ENCODE data around the gene AP1G2. TPM values are rescaled to one million over a fixed set of nuclear protein-coding genes. Genes with fewer than 3 reads are reported as not detected.

AP1G2 gene
- polyA plus RNA-seq, 1 of the 3 experiments (the other 2 are of a cell fraction): 88.3 TPM

DNA sequence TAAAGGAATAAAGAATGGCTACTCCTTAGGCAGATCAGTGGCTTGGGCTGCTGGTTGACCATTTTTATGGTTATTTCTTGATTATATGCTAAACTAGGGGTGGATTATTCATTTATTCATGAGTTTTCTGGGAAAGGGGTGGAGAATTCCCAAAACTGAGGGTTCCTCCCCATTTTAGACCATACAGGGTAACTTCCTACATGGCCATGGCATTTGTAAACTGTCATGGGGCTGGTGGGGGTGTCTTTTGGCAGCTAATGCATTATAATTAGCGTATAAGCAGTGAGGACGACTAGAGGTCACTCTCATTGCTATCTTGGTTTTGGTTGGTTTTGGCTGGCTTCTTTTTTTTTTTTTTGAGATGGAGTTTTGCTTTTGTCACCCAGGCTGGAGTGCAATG is 36.6 kb upstream of the AP1G2 start:
- WGBS (ENCODE audit: low lambda C conversion rate): 50% methylated on average over 2 of the region's 2 CpGs

DNA sequence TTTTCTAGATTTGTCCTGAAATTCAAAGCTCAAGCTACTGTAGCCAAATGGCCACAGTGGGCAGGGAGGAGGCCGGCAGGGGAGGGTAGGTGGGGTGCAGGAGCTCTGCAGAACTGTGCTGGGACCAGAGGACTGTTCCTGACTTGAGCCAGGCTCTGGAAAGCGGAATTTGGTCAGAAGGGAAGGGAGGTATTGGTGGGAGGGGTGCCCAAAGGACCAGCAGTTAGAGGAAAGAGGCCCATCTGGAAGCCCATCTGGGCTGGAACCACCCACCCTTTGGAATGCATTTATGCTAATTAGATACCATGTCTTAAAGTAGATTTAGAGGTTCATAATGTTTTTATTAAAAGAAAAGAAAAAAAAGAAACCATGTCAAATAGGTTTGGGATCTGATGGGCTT is 35.5 kb upstream of the AP1G2 start:
- CTCF ChIA-PET: interaction anchor here (0.9 to 2.5 kb wide), 3 partner anchors 14 to 308 kb away, joined by 3 to 9 read pairs (median 3); no protein-coding TSS in a partner anchor
- H2AFZ ChIP-seq (ENCODE audit: low read depth): no peak overlapping the region
- H3K9me2 ChIP-seq: no peaks in the 10 kb centered on the region
- H3K27me3 ChIP-seq (ENCODE audit: insufficient read depth): no peaks in the 10 kb centered on the region; the same call in 1 of the 2 replicates
- H3K9ac ChIP-seq: no peak overlapping the region
- no peaks in the 10 kb centered on the region for H3K9me3 ChIP-seq
- H3K4me1 ChIP-seq (ENCODE audit: control insufficient read depth in 1 of 2, insufficient read depth in 2 of 2, low read depth in 1 of 2, low read length in 1 of 2): no peaks in the 10 kb centered on the region
- WGBS (ENCODE audit: low lambda C conversion rate): 16% methylated on average over 2 of the region's 2 CpGs
- no peak overlapping the region for H3K27ac ChIP-seq (ENCODE audit: low read depth in 2 of 2, low read length in 1 of 2)
- no peak overlapping the region for H3K4me3 ChIP-seq (ENCODE audit: low read depth in 2 of 2, low read length in 1 of 2)
- H3K79me2 ChIP-seq (ENCODE audit: insufficient read depth): no peaks in the 10 kb centered on the region
- POLR2A ChIA-PET: no interaction called here
- H3K4me2 ChIP-seq: no peak overlapping the region
- DNase-seq: no peak
- no peaks in the 10 kb centered on the region for H3K36me3 ChIP-seq (replicated peaks in 1 of 2; ENCODE audit: control insufficient read depth in 1 of 2, insufficient read depth in 2 of 2, low read length in 1 of 2)
- no peaks in the 10 kb centered on the region; the same call in 1 of the 2 replicates for H4K20me1 ChIP-seq (ENCODE audit: insufficient read depth)
- H3F3A ChIP-seq (replicated peaks; ENCODE audit: insufficient read depth): no peaks in the 10 kb centered on the region
- TF ChIP-seq SIN3A (IDR thresholded peaks at IDR 0.05; ENCODE audit: borderline replicate concordance, low read depth, low read length): no peak
- TF ChIP-seq, protein P1, sequence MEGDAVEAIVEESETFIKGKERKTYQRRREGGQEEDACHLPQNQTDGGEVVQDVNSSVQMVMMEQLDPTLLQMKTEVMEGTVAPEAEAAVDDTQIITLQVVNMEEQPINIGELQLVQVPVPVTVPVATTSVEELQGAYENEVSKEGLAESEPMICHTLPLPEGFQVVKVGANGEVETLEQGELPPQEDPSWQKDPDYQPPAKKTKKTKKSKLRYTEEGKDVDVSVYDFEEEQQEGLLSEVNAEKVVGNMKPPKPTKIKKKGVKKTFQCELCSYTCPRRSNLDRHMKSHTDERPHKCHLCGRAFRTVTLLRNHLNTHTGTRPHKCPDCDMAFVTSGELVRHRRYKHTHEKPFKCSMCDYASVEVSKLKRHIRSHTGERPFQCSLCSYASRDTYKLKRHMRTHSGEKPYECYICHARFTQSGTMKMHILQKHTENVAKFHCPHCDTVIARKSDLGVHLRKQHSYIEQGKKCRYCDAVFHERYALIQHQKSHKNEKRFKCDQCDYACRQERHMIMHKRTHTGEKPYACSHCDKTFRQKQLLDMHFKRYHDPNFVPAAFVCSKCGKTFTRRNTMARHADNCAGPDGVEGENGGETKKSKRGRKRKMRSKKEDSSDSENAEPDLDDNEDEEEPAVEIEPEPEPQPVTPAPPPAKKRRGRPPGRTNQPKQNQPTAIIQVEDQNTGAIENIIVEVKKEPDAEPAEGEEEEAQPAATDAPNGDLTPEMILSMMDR (IDR thresholded peaks at IDR 0.05): no peak
- no peak for TF ChIP-seq JUND (IDR thresholded peaks at IDR 0.05)
- no peak for TF ChIP-seq FOXM1 (IDR thresholded peaks at IDR 0.05; ENCODE audit: low read depth)
- no peak for TF ChIP-seq NFIC (IDR thresholded peaks at IDR 0.05; ENCODE audit: borderline replicate concordance)
- TF ChIP-seq, protein P2, sequence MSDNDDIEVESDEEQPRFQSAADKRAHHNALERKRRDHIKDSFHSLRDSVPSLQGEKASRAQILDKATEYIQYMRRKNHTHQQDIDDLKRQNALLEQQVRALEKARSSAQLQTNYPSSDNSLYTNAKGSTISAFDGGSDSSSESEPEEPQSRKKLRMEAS (IDR thresholded peaks at IDR 0.05; ENCODE audit: low read depth): no peak
- TF ChIP-seq RXRA (IDR thresholded peaks at IDR 0.05; ENCODE audit: borderline replicate concordance, low read depth): no peak
- TF ChIP-seq, protein P3, sequence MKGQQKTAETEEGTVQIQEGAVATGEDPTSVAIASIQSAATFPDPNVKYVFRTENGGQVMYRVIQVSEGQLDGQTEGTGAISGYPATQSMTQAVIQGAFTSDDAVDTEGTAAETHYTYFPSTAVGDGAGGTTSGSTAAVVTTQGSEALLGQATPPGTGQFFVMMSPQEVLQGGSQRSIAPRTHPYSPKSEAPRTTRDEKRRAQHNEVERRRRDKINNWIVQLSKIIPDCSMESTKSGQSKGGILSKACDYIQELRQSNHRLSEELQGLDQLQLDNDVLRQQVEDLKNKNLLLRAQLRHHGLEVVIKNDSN (IDR thresholded peaks at IDR 0.05; ENCODE audit: borderline replicate concordance, low read depth): no peak
- no peak for TF ChIP-seq EZH2phosphoT487 (IDR thresholded peaks at IDR 0.05; ENCODE audit: borderline replicate concordance, low read depth)
- TF ChIP-seq RFX5 (IDR thresholded peaks at IDR 0.05; ENCODE audit: low read length): no peak
- no peak for TF ChIP-seq MEF2A (IDR thresholded peaks at IDR 0.05; ENCODE audit: borderline replicate concordance, low read depth)

More for the DNA sequence above, 36.6 kb upstream of the AP1G2 start:
- Histone ChIP-seq H3K9ac (no peak overlapping the region), H4K20me1 (ENCODE audit: insufficient read depth) (no peaks in the 10 kb centered on the region; the same call in 1 of the 2 replicates), H3K9me2 (no peaks in the 10 kb centered on the region), H3K9me3 (no peaks in the 10 kb centered on the region), H3K4me2 (no peak overlapping the region), H3K79me2 (ENCODE audit: insufficient read depth) (no peaks in the 10 kb centered on the region), H3K4me3 (ENCODE audit: low read depth in 2 of 2, low read length in 1 of 2) (no peak overlapping the region), H3F3A (replicated peaks; ENCODE audit: insufficient read depth) (no peaks in the 10 kb centered on the region), H3K27ac (ENCODE audit: low read depth in 2 of 2, low read length in 1 of 2) (no peak overlapping the region), H3K36me3 (replicated peaks in 1 of 2; ENCODE audit: control insufficient read depth in 1 of 2, insufficient read depth in 2 of 2, low read length in 1 of 2) (no peaks in the 10 kb centered on the region), H2AFZ (ENCODE audit: low read depth) (no peak overlapping the region), H3K4me1 (ENCODE audit: control insufficient read depth in 1 of 2, insufficient read depth in 2 of 2, low read depth in 1 of 2, low read length in 1 of 2) (no peaks in the 10 kb centered on the region), H3K27me3 (ENCODE audit: insufficient read depth) (no peaks in the 10 kb centered on the region; the same call in 1 of the 2 replicates)
- CTCF ChIA-PET: interaction anchor here (2.5 kb wide), 1 partner anchor 28 kb away, joined by 9 read pairs; no protein-coding TSS in a partner anchor
- no peak for DNase-seq
- TF ChIP-seq MXI1 (IDR thresholded peaks at IDR 0.05; ENCODE audit: low read depth, low read length) (no peak), TAF1 (IDR thresholded peaks at IDR 0.05; ENCODE audit: borderline replicate concordance, low read depth, low read length) (no peak), RAD21 (IDR thresholded peaks at IDR 0.05; ENCODE audit: low read length) (no peak), MEF2A (IDR thresholded peaks at IDR 0.05; ENCODE audit: borderline replicate concordance, low read depth) (no peak), JUND (IDR thresholded peaks at IDR 0.05) (no peak), GABPA (IDR thresholded peaks at IDR 0.05; ENCODE audit: low read depth) (no peak), FOXM1 (IDR thresholded peaks at IDR 0.05; ENCODE audit: low read depth) (no peak), ELF1 (IDR thresholded peaks at IDR 0.05) (no peak), NFIC (IDR thresholded peaks at IDR 0.05; ENCODE audit: borderline replicate concordance) (no peak), RXRA (IDR thresholded peaks at IDR 0.05; ENCODE audit: borderline replicate concordance, low read depth) (no peak), RFX5 (IDR thresholded peaks at IDR 0.05; ENCODE audit: low read length) (no peak), TEAD4 (IDR thresholded peaks at IDR 0.05; ENCODE audit: borderline replicate concordance, insufficient read depth) (no peak), EZH2phosphoT487 (IDR thresholded peaks at IDR 0.05; ENCODE audit: borderline replicate concordance, low read depth) (no peak)
- TF ChIP-seq, protein P1 (IDR thresholded peaks at IDR 0.05): no peak
- TF ChIP-seq, protein P4, sequence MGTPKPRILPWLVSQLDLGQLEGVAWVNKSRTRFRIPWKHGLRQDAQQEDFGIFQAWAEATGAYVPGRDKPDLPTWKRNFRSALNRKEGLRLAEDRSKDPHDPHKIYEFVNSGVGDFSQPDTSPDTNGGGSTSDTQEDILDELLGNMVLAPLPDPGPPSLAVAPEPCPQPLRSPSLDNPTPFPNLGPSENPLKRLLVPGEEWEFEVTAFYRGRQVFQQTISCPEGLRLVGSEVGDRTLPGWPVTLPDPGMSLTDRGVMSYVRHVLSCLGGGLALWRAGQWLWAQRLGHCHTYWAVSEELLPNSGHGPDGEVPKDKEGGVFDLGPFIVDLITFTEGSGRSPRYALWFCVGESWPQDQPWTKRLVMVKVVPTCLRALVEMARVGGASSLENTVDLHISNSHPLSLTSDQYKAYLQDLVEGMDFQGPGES (IDR thresholded peaks at IDR 0.05; ENCODE audit: low read depth, low read length): no peak
- POLR2A ChIA-PET: no interaction called here
